K562 (cell line): ENCODE measurements around the gene MAK. TPM values are rescaled to one million over a fixed set of nuclear protein-coding genes. Genes with fewer than 3 reads are reported as not detected.

Experiments used
- ARNT ChIP-seq, 2 experiments: fragments of 450-650 bp; IDR thresholded peaks; 2 replicates each; pipeline ENCODE4 v1.6.1; 2016; ENCODE audit warnings: mild to moderate bottlenecking in 1 of 2
- CHD4 ChIP-seq: fragments of 200-600 bp; sonication (generic); IDR thresholded peaks from 3 replicates; pipeline ENCODE4 v1.6.1; 2012; ENCODE audit warnings: low read depth, mild to moderate bottlenecking, mixed read lengths, low read length, inconsistent platforms; ENCODE audit not compliant: insufficient read depth, insufficient replicate concordance, poor library complexity, severe bottlenecking
- CREB1 ChIP-seq, 2 experiments: sonication (generic) in 1 of 2; formaldehyde crosslinking in 1 of 2; IDR thresholded peaks; 2 replicates each; pipeline versions ENCODE4 v1.6.1 to v1.8.0; 2012 to 2022; ENCODE audit warnings: inconsistent platforms in 1 of 2, mild to moderate bottlenecking in 1 of 2, missing genetic modification reagents in 1 of 2, moderate library complexity in 1 of 2
- DMBX1 ChIP-seq: fragments of 250-450 bp; sonication (Bioruptor Pico); IDR thresholded peaks from 2 replicates; pipeline ENCODE4 v1.8.0; 2022; ENCODE audit warnings: inconsistent platforms, mild to moderate bottlenecking, moderate library complexity, borderline replicate concordance
- FOXJ3 ChIP-seq: sonication (generic); formaldehyde crosslinking; IDR thresholded peaks from 2 replicates; pipeline ENCODE4 v1.4.0; 2020; ENCODE audit warnings: mild to moderate bottlenecking, missing genetic modification reagents
- FOXK2 ChIP-seq, 2 experiments: fragments of 450-650 bp; IDR thresholded peaks in 1 of 2; conservative IDR thresholded peaks in 1 of 2; 2 replicates each; pipeline ENCODE4 v1.6.1; 2016; ENCODE audit warnings: low read depth in 2 of 2, mild to moderate bottlenecking in 1 of 2
- FOXM1 ChIP-seq, 2 experiments: fragments of 450-650 bp in 1 of 2; sonication (generic) in 1 of 2; formaldehyde crosslinking in 1 of 2; IDR thresholded peaks; 2 replicates each; pipeline versions ENCODE4 v1.6.1 to v1.9.0; 2017 to 2022; ENCODE audit warnings: low read depth in 2 of 2, mild to moderate bottlenecking in 2 of 2, missing genetic modification reagents in 1 of 2, moderate library complexity in 1 of 2
- GATA2 ChIP-seq: sonication (generic); formaldehyde crosslinking; IDR thresholded peaks from 2 replicates; pipeline ENCODE4 v1.4.0; 2020; ENCODE audit warnings: mild to moderate bottlenecking, missing genetic modification reagents
- GATAD2A ChIP-seq: fragments of 450-650 bp; IDR thresholded peaks from 2 replicates; pipeline ENCODE4 v1.6.1; 2017
- MXI1 ChIP-seq: IDR thresholded peaks from 2 replicates; pipeline ENCODE4 v1.6.1; 2011; ENCODE audit warnings: low read depth, mild to moderate bottlenecking, improper control_type of control experiment, low read length
- RFX1 ChIP-seq: fragments of 450-650 bp; IDR thresholded peaks from 2 replicates; pipeline ENCODE4 v1.6.1; 2016; ENCODE audit warnings: mild to moderate bottlenecking, moderate library complexity
- RUNX1 ChIP-seq: sonication (generic); IDR thresholded peaks from 2 replicates; pipeline ENCODE4 v1.6.1; 2016; ENCODE audit warnings: antibody characterized with exemption, low read depth
- TCF3 ChIP-seq: sonication (generic); formaldehyde crosslinking; IDR thresholded peaks from 2 replicates; pipeline ENCODE4 v1.4.0; 2020; ENCODE audit warnings: mild to moderate bottlenecking, missing genetic modification reagents
- ZNF583 ChIP-seq: fragments of 250-450 bp; sonication (Bioruptor Pico); IDR thresholded peaks from 2 replicates; pipeline ENCODE4 v1.4.0; 2020
- ZNF780A ChIP-seq: fragments of 250-450 bp; sonication (Bioruptor Pico); IDR thresholded peaks from 2 replicates; pipeline ENCODE4 v1.5.0; 2021; ENCODE audit warnings: mild to moderate bottlenecking
- polyA plus RNA-seq, 8 experiments: library from polyadenylated mRNA; depleted of rRNA in 4 of 8; stranded (reverse) in 5 of 8; unstranded in 3 of 8; fragments of >200 nt; fragmentation: Nextera tagmentation in 2 of 8; fragmentation: Illumina TruSeq in 1 of 8; extraction: Ambion mirVana in 2 of 8; extraction: Trizol in 1 of 8; gene quantifications; 2 replicates each; pipeline versions ENCODE4 v1.2.1 to v1.2.3, GENCODE V29; 2011 to 2014; ENCODE audit warnings: inconsistent platforms in 1 of 8, missing spikeins in 1 of 8
- total RNA-seq, 7 experiments: library from RNA; depleted of rRNA in 6 of 7; stranded (reverse); fragments of >200 nt in 6 of 7; fragmentation: Illumina TruSeq in 2 of 7; extraction: Trizol in 2 of 7; gene quantifications; 2 replicates each; pipeline versions ENCODE4 v1.2.1 to v1.2.3, GENCODE V29; 2011 to 2021; ENCODE audit warnings: low replicate concordance in 1 of 7
- TF ChIP-seq, protein P1 (sequence below): fragments of 450-650 bp; IDR thresholded peaks from 2 replicates; pipeline ENCODE4 v1.6.1; 2014; ENCODE audit warnings: low read depth, mild to moderate bottlenecking, moderate library complexity, borderline replicate concordance
- TF ChIP-seq, protein P2 (sequence below): fragments of 450-650 bp; IDR thresholded peaks from 2 replicates; pipeline ENCODE4 v1.6.1; 2016; ENCODE audit warnings: borderline replicate concordance
- TF ChIP-seq, protein P3 (sequence below): conservative IDR thresholded peaks from 2 replicates; pipeline ENCODE4 v1.6.1; 2011; ENCODE audit warnings: low read depth, mild to moderate bottlenecking, low read length; ENCODE audit not compliant: control insufficient read depth
- TF ChIP-seq, protein P4 (sequence below): fragments of 200-800 bp; sonication (Bioruptor generic); IDR thresholded peaks from 2 replicates; pipeline ENCODE4 v1.6.1; 2017; ENCODE audit warnings: missing genetic modification characterization, missing compliant biosample characterization
- TF ChIP-seq, protein P5 (sequence below): sonication (generic); formaldehyde crosslinking; IDR thresholded peaks from 2 replicates; pipeline ENCODE4 v1.8.1; 2023; ENCODE audit warnings: mild to moderate bottlenecking, missing genetic modification reagents

Gene MAK
- total and polyA plus RNA-seq, 9 of the 15 experiments (the other 6 are each of a cell fraction or from before 2014, with no cell fraction given), result 0.25 to 1.1 (median 0.53) TPM

DNA sequence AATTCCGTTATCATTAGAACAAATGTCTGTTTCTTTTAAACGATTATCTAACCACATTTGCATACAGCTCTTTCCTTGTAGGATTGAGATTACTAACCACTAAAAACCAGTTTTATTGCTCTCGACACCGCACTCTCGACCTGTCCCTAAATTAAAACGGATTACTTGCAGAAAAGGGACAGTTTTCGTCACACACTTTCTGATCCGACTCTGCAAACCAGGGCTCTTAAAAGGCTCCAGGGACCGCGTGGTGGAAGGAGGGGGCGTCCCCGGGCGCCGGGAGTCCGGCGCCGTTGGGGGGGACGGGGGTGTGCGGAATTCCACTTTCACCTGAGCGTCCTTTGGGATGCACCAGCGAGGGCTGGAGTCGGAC, 731 bp downstream of the MAK start (continued):
- TF ChIP-seq GATAD2A, result no peak
- TF ChIP-seq CHD4, result peak; percentile 44
- TF ChIP-seq FOXK2 (conservative IDR thresholded peaks at IDR 0.05 in 1 of 2, IDR thresholded peaks at IDR 0.05 in 1 of 2; ENCODE audit: low read depth in 2 of 2), result no peak
- no peak for TF ChIP-seq FOXJ3 (CRISPR knock-in tag)
- TF ChIP-seq FOXM1 (IDR thresholded peaks at IDR 0.05; ENCODE audit: low read depth), result no peak
- 0 out of 2 replicates have a peak, but pooled peaks have one; percentile 45 for TF ChIP-seq FOXM1 (CRISPR knock-in tag; IDR thresholded peaks at IDR 0.05; ENCODE audit: low read depth)
- no peak for TF ChIP-seq GATA2 (CRISPR knock-in tag)
- no peak for TF ChIP-seq ZNF780A
- TF ChIP-seq, protein P1, sequence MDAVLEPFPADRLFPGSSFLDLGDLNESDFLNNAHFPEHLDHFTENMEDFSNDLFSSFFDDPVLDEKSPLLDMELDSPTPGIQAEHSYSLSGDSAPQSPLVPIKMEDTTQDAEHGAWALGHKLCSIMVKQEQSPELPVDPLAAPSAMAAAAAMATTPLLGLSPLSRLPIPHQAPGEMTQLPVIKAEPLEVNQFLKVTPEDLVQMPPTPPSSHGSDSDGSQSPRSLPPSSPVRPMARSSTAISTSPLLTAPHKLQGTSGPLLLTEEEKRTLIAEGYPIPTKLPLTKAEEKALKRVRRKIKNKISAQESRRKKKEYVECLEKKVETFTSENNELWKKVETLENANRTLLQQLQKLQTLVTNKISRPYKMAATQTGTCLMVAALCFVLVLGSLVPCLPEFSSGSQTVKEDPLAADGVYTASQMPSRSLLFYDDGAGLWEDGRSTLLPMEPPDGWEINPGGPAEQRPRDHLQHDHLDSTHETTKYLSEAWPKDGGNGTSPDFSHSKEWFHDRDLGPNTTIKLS, result no peak
- TF ChIP-seq, protein P2, sequence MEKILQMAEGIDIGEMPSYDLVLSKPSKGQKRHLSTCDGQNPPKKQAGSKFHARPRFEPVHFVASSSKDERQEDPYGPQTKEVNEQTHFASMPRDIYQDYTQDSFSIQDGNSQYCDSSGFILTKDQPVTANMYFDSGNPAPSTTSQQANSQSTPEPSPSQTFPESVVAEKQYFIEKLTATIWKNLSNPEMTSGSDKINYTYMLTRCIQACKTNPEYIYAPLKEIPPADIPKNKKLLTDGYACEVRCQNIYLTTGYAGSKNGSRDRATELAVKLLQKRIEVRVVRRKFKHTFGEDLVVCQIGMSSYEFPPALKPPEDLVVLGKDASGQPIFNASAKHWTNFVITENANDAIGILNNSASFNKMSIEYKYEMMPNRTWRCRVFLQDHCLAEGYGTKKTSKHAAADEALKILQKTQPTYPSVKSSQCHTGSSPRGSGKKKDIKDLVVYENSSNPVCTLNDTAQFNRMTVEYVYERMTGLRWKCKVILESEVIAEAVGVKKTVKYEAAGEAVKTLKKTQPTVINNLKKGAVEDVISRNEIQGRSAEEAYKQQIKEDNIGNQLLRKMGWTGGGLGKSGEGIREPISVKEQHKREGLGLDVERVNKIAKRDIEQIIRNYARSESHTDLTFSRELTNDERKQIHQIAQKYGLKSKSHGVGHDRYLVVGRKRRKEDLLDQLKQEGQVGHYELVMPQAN, result peak; percentile 20; the same call in 1 of the 2 replicates
- TF ChIP-seq ZNF583 (CRISPR knock-in tag), result peak; percentile 11; the same call in 1 of the 2 replicates
- peak; percentile 29; the same call in 1 of the 2 replicates for TF ChIP-seq MXI1
- TF ChIP-seq ARNT (IDR thresholded peaks at IDR 0.05), result 0 out of 4 replicates have a peak, but pooled peaks of 1 of the 2 experiments have one; percentile 25
- TF ChIP-seq, protein P3, sequence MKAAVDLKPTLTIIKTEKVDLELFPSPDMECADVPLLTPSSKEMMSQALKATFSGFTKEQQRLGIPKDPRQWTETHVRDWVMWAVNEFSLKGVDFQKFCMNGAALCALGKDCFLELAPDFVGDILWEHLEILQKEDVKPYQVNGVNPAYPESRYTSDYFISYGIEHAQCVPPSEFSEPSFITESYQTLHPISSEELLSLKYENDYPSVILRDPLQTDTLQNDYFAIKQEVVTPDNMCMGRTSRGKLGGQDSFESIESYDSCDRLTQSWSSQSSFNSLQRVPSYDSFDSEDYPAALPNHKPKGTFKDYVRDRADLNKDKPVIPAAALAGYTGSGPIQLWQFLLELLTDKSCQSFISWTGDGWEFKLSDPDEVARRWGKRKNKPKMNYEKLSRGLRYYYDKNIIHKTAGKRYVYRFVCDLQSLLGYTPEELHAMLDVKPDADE, result 0 out of 2 replicates have a peak, but pooled peaks have one; percentile 20
- TF ChIP-seq, protein P4, sequence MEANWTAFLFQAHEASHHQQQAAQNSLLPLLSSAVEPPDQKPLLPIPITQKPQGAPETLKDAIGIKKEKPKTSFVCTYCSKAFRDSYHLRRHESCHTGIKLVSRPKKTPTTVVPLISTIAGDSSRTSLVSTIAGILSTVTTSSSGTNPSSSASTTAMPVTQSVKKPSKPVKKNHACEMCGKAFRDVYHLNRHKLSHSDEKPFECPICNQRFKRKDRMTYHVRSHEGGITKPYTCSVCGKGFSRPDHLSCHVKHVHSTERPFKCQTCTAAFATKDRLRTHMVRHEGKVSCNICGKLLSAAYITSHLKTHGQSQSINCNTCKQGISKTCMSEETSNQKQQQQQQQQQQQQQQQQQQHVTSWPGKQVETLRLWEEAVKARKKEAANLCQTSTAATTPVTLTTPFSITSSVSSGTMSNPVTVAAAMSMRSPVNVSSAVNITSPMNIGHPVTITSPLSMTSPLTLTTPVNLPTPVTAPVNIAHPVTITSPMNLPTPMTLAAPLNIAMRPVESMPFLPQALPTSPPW (CRISPR knock-in tag), result peak; percentile 3; the same call in 1 of the 2 replicates
- TF ChIP-seq, protein P5, sequence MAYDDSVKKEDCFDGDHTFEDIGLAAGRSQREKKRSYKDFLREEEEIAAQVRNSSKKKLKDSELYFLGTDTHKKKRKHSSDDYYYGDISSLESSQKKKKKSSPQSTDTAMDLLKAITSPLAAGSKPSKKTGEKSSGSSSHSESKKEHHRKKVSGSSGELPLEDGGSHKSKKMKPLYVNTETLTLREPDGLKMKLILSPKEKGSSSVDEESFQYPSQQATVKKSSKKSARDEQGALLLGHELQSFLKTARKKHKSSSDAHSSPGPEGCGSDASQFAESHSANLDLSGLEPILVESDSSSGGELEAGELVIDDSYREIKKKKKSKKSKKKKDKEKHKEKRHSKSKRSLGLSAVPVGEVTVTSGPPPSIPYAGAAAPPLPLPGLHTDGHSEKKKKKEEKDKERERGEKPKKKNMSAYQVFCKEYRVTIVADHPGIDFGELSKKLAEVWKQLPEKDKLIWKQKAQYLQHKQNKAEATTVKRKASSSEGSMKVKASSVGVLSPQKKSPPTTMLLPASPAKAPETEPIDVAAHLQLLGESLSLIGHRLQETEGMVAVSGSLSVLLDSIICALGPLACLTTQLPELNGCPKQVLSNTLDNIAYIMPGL (CRISPR knock-in tag), result no peak
- TF ChIP-seq TCF3, result no peak
- TF ChIP-seq DMBX1, result no peak
- TF ChIP-seq CREB1 (IDR thresholded peaks at IDR 0.05), result no peak
- TF ChIP-seq CREB1 (CRISPR knock-in tag; IDR thresholded peaks at IDR 0.05), result 0 out of 2 replicates have a peak, but pooled peaks have one; percentile 3
- TF ChIP-seq RFX1, result no peak
- TF ChIP-seq RUNX1, result no peak
